HG03342 (cell line): ENCODE measurements around the gene KCNMA1.

Experiments used
- ATAC-seq: cut with Tn5 transposase; IDR thresholded peaks from one replicate; pipeline ENCODE4 v1.9.1; 2021; ENCODE audit warnings: mild to moderate bottlenecking, moderate library complexity; ENCODE audit not compliant: unreplicated experiment

The KCNMA1 gene

GRCh38 chr10:77461636-77462296 is 175.8 kb downstream of the KCNMA1 start:
- no peak for ATAC-seq

- ATAC-seq = no peak
Observed at GRCh38 chr10:77459905-77460304, 177.7 kb downstream of the KCNMA1 start.

GRCh38 chr10:77458986-77459590 is 178.5 kb downstream of the KCNMA1 start:
- no peak for ATAC-seq

DNA sequence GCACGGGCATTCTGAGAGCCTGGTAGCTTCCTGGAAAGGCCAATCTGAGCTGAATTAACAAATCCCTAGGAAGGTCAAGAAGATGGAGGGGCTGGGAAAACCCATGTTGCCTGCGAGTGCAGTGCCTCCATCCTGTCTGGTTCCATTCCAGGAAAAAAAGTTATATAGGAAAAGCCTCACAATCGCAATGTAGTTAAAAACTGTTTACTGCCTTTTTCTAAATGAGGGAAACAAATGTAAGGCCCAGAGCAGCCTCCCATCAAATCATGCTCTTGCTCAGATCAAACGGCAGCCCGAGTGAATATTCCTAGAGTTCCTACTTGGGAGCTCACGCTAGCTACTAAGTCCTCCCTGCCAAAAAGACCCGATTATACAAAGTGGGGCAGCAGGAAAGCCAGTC is 179.9 kb downstream of the KCNMA1 start:
- no peak for ATAC-seq

DNA sequence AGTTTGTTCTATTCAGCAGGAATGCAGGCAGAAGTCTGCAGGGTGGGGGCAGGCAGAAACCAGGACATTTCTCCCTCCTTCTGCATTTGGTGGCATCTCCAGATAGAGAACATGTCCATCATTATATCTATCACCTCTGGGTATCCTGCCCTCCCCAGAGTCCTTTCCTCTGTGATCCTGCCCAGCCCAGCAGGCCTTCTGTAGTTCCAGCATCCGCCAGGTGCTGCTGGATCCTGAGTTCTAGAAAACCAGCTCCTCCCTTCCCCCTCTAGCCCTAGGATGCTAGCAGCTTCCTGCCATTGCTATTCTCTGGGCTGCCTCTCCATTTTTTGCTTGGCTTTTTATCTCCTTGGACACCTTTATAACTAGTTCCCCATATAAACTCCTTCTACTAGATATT is 180.3 kb downstream of the KCNMA1 start:
- no peak for ATAC-seq

DNA sequence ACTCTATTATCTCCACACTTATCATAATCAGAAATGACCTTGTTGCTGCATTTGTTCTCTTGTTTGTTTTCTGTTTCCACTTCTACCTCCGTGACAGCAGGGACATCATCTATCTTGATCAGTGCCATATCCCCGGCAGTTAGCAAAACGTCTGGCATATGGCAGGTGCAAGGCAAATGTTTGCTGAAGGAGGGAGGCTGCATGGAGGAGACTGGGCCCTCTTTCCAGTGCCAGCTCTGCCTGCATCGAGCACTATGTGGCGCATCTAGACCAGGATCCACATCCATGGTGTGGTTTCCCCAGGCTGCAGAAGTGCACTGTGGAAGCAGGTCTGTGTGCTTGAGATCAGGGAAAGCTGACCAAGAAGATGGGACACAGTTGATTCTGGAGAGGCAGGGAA is 181.2 kb downstream of the KCNMA1 start:
- ATAC-seq = no peak

GRCh38 chr10:77455561-77455960 is 182.0 kb downstream of the KCNMA1 start:
- ATAC-seq = no peak

DNA sequence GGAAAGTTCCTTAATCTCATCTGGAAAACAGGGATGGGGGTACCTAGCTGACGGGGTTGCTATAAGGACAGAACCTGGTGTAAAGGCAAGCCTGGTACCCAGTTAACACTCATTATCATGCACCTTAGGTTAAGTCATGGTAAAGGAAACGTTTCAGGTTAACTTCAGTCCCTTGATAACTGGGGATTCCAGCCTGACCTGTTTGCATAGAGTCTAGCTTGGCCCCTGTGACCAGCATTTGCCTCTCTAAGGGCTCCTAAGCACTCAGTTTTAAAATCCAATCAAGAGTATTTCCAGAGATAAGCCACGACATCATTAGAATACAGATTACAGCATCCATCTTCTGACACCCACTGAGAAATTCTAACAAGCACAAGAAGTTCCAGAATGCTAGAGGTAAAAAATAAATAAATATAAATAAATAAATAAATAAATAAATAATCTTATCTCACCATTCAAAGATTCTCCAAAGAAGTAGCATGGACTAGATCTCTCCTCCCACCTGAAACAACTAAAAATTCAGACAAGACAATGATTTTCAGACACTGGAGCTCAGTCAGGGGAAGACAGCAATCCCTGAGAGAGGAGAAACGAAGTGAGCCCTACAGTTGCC is 184.6 kb downstream of the KCNMA1 start:
- no peak for ATAC-seq

- no peak for ATAC-seq
Observed at GRCh38 chr10:77451886-77452285, 185.7 kb downstream of the KCNMA1 start.

- no peak for ATAC-seq
Observed at GRCh38 chr10:77448226-77448625, 189.4 kb downstream of the KCNMA1 start.

DNA sequence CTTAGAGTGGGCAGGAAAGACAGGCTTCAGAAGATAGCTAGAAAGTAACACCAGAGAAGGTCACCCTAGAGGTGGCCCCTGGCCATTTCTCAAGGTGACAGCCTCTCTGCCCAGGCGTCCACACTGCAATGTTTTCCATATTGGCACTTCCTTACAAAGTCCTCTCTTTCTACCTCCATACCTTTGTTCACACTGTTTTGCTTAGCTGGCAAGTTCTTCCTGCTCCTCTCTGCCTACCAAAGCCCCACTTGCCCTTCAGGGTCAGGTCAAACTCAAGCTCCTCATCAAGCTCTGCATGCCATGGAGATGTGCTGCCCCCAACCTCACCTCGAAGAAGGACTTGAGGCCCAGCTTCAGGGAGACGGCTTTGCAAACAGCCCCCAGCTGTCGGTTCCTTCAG is 190.9 kb downstream of the KCNMA1 start:
- no peak for ATAC-seq

- ATAC-seq = no peak
Observed at GRCh38 chr10:77445547-77445946, 192.1 kb downstream of the KCNMA1 start.

DNA sequence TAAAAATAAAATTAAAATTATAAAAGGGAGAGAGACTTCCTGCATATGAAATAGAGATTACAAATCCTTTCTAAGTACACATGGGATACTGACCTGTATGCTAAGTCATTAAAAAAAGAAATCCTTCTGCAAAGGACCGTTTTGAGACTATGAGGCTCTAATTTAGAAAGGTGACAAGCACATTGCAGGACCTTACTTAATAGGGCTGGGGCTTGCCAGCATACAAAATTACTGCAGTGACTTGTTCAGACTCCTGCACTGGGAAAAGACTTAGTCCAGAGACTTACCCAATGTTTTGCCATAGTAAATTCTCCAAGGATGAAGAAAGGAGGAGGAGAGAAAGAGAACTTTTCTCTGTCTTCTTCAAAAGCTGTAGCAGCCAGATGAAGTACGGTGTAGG is 193.6 kb downstream of the KCNMA1 start:
- ATAC-seq = no peak

DNA sequence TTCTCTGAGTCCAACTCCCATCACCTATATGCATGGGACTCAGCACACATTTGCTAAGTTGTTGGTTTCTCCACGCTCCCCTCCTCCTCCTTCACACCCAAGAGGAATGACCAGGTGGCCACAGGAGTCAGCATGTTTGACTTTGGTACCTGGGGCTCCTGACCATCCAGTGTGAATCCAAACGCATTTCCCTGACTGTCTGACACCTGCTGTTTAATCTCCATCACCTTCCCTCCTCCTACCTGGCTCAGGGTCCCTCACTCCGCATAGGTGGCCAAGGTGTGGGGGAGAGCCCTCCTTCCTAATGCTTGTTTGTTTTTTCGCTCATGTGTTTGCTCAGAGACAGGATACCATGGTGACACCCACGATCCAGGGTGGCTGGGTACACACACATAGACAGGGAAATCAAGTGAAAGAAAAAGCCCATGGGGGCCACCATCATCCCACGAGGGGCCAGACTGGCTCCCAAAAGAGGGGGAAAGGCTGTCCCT is 194.9 kb downstream of the KCNMA1 start:
- ATAC-seq = no peak

DNA sequence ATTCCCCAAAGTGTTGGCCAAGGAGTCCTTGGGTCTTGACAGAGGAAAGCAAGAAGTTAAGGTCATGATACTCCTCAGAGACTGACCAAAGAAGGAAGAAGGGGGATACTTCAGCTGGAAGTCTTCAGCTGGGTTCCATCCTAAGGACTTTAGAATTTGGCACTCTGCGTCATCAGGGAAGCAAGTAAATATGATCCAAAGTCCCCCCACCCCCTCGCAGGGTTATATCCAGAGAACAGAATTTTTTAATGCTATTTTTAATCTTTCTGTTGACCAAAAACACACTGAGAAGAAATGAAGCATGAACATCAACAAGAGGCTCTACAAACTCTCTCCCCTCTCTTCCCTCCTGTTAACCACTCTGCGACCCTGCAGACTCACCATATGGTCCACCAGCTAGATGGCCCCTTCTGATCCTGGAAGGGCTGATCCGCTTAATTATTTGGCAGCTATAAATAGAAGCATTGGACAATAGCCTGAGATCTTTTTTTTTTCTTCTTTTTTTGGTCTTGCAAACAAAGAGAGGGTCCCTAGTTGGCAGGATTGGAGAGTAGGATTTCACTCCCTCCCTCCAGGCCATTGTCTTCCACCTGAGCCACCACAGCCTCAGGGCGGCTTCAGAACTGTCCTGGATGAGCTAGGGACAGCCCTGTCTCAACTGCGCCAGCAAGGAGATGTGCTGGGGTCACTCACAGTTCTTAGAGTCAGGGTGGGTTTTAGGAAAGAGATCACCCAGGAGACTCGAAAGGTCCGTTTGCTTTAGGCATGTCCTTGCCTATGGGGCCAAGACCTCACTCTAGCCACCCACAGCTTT is 196.0 kb downstream of the KCNMA1 start:
- no peak for ATAC-seq

DNA sequence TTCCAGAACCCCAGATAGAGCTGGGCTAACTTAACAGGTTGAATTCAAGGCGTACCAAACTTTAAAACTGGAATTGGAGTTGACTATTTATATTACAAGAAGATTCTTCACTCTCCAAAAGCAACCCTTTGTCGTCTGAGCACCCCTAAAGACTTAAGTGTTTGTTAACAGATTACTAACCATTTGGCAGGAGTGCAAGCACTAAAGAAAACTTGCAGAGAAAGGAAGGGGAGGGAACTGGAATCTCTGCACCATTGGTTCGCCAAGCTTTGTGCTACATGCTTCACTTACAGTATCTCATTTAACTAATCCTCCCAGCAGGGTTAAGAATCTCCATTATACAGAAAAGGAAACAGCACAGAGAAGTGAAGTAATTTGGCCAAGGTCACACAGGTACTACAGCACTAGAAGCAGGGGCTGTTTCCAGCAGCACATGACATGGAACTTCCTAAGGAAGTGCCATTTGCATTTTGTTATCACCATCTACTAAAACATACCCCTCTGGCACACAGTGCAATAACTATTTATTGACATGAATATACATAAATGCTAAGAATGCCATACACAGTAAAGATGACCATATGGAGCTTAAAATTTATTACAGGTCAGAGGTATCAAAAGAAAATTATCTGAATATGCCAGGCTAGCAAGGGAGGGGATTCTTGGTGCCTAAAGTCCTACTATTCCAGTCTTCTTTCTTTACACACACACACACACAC is 201.2 kb downstream of the KCNMA1 start:
- ATAC-seq = no peak

DNA sequence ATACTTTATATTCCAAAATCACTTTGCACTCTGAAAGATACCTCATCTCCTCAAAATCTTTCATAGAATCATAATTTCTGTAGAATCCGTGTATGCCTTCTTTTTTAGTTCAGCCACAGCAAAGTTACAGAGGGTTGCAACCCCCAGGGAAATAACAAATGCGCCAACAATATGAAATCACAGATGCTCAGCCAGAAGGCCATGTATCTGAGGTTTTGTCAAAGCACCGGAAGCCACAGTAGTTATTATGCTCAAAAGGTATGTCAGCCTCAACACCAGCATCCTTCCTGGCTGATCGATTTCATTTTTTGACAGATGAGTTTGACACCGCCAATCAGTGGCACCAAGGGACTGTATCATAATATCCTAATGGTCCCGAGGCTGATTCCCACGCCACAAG is 204.1 kb downstream of the KCNMA1 start:
- no peak for ATAC-seq

- ATAC-seq = no peak
Observed at GRCh38 chr10:77431980-77432797, 205.4 kb downstream of the KCNMA1 start.

DNA sequence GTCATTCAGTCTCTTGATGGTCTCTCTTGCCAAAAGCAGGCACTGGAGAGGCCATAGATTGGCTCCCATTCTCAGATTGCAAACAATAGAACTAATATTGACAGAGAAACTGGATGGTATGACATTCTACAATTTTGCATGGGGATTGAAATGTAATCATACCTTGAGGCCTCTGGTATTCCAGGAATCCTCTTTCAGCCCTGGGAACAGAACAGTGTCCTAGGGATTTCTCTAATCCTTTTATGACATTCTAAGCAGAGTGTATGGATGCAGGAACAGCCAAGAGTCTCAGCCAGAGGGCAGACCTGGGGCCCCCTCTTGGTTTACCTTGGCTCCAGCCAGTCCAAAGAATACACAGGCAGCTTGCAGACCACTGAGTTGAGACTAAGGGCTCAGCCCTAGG is 206.4 kb downstream of the KCNMA1 start:
- no peak for ATAC-seq

DNA sequence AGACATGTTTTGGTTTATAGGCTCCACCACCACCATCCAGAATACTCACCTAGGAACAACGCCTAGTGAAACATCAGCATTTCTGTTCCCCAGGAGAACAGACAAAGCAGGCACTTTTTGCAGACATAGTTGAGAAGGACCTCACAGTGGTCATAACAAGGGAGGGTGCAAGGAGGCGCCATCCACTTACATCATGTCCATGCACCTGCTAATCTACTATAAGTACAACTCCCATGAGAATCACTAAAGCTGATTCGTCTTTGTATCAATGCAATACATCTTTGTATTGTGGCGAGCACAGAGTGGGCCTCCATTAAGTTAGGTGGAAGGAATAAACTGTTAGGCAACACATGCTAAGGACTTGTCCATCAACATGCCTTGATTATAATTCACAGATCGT is 207.1 kb downstream of the KCNMA1 start:
- no peak for ATAC-seq
